Measurements from ENCODE around the gene FZD2. TPM values are rescaled to one million over a fixed set of nuclear protein-coding genes. Genes with fewer than 3 reads are reported as not detected.
"Not testable (repeated sequence)": the region's sequence is repeated elsewhere in the genome, so short reads cannot be mapped to it uniquely, and the experiment has no call there.

The FZD2 gene
- total RNA-seq, 1 donor from 2014 or later: 56.6 TPM

GRCh38 chr17:44587339-44587738 is 30.1 kb downstream of the FZD2 start:
- no peak overlapping the region for H2AFZ ChIP-seq (replicated peaks)
- H3K27ac ChIP-seq: no peak overlapping the region
- Mint-ChIP-seq H3K27me3 (ENCODE audit: insufficient read depth, low read depth) (no peaks in the 10 kb centered on the region), H3K9me3 (no peaks in the 10 kb centered on the region), H3K27ac (no peak overlapping the region), H3K4me1 (peaks cover 10% of the 10 kb centered on the region), H3K36me3 (no peaks in the 10 kb centered on the region), H3K4me3 (no peak overlapping the region)
- peaks cover 19% of the 10 kb centered on the region for H3F3A ChIP-seq (ENCODE audit: low read depth)
- H3K9me3 ChIP-seq (ENCODE audit: low read depth): no peaks in the 10 kb centered on the region
- H3K36me3 ChIP-seq: no peaks in the 10 kb centered on the region
- DNase-seq (ENCODE audit: low spot score): no peak
- H3K4me2 ChIP-seq: no peak overlapping the region
- no peak overlapping the region for H3K4me3 ChIP-seq
- H3K79me2 ChIP-seq (ENCODE audit: low read depth): no peaks in the 10 kb centered on the region
- no peaks in the 10 kb centered on the region for H4K20me1 ChIP-seq (ENCODE audit: low read depth)
- H3K27me3 ChIP-seq: no peaks in the 10 kb centered on the region
- no peaks in the 10 kb centered on the region for H3K4me1 ChIP-seq
- H3K9ac ChIP-seq: no peak overlapping the region
- TF ChIP-seq EZH2 (IDR thresholded peaks at IDR 0.05) (no peak), EZH2phosphoT487 (IDR thresholded peaks at IDR 0.05) (no peak)
- TF ChIP-seq, protein P1, sequence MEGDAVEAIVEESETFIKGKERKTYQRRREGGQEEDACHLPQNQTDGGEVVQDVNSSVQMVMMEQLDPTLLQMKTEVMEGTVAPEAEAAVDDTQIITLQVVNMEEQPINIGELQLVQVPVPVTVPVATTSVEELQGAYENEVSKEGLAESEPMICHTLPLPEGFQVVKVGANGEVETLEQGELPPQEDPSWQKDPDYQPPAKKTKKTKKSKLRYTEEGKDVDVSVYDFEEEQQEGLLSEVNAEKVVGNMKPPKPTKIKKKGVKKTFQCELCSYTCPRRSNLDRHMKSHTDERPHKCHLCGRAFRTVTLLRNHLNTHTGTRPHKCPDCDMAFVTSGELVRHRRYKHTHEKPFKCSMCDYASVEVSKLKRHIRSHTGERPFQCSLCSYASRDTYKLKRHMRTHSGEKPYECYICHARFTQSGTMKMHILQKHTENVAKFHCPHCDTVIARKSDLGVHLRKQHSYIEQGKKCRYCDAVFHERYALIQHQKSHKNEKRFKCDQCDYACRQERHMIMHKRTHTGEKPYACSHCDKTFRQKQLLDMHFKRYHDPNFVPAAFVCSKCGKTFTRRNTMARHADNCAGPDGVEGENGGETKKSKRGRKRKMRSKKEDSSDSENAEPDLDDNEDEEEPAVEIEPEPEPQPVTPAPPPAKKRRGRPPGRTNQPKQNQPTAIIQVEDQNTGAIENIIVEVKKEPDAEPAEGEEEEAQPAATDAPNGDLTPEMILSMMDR (IDR thresholded peaks at IDR 0.05): no peak

DNA sequence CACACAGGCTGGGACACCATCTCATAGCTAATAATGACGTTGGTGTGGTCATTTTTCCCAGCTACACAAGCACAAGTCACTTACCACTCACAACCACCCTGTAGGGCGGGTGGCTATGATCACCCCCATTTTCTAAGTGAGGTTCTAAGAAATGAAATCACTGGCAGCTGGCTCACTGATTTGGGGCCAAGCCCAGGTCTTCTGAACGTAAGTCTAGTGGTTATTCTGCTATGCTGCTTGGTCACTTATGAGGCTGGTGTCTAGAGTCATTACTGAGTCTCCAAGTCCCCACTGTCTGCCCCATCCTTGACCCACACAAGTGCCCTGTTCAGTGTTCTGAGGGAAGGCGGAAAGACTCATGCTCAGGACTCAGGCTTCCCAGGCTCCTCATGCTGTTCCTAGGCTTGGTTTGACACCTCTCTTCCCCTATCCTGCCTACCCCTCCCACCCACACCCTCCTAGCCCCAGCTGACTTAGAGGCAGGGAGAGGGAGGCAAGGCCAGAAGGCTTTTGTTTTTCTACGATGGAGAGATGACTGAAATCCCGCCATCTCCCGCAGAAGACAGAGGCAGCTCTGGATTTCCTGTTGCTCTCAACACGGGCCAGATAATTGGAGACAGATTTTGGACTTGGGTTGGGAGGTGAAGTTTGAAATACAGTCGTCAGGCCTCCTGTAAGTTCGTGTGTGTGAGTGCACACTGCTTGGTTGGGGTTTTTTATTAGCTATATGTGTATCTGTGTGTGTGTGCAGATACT is 32.2 kb downstream of the FZD2 start:
- H3K27me3 ChIP-seq: no peaks in the 10 kb centered on the region
- DNase-seq (ENCODE audit: low spot score): no peak
- Mint-ChIP-seq H3K9me3 (no peaks in the 10 kb centered on the region), H3K4me1 (peaks cover 10% of the 10 kb centered on the region), H3K36me3 (no peaks in the 10 kb centered on the region), H3K27ac (no peak overlapping the region), H3K4me3 (no peak overlapping the region), H3K27me3 (ENCODE audit: insufficient read depth, low read depth) (peaks cover 2% of the 10 kb centered on the region)
- H3K79me2 ChIP-seq (ENCODE audit: low read depth): no peaks in the 10 kb centered on the region
- H3K4me2 ChIP-seq: no peak overlapping the region
- peaks cover 19% of the 10 kb centered on the region for H3F3A ChIP-seq (ENCODE audit: low read depth)
- H3K9ac ChIP-seq: no peak overlapping the region
- no peaks in the 10 kb centered on the region for H4K20me1 ChIP-seq (ENCODE audit: low read depth)
- H3K9me3 ChIP-seq (ENCODE audit: low read depth): no peaks in the 10 kb centered on the region
- no peaks in the 10 kb centered on the region for H3K4me1 ChIP-seq
- no peak overlapping the region for H2AFZ ChIP-seq (replicated peaks)
- TF ChIP-seq EZH2 (IDR thresholded peaks at IDR 0.05) (no peak), EZH2phosphoT487 (IDR thresholded peaks at IDR 0.05) (no peak)
- TF ChIP-seq, protein P1 (IDR thresholded peaks at IDR 0.05): no peak
- no peak overlapping the region for H3K4me3 ChIP-seq
- no peak overlapping the region for H3K27ac ChIP-seq
- no peaks in the 10 kb centered on the region for H3K36me3 ChIP-seq

DNA sequence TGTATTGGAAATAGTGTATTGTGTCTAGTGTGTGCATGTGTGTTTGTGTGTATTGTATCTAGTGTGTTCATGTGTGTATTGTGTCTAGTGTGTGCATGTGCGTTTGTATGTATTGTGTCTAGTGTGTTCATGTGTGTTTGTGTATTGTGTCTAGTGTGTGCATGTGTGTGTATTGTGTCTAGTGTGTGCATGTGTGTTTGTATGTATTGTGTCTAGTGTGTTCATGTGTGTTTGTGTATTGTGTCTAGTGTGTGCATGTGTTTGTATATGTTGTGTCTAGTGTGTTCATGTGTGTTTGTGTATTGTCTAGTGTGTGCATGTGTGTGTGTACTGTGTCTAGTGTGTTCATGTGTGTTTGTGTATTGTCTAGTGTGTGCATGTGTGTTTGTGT is 32.8 kb downstream of the FZD2 start:
- not testable (repeated sequence) for H3K36me3 Mint-ChIP-seq

DNA sequence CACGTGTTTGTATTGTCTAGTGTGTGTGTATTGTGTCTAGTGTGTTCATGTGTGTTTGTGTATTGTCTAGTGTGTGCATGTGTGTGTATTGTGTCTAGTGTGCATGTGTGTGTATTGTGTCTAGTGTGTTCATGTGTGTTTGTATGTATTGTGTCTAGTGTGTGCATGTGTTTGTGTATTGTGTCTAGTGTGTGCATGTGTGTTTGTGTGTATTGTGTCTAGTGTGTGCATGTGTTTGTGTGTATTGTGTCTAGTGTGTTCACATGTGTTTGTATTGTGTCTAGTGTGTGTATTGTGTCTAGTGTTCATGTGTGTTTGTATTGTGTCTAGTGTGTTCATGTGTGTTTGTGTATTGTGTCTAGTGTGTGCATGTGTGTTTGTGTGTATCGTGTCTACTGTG is 33.5 kb downstream of the FZD2 start:
- H3K9me3 Mint-ChIP-seq: not testable (repeated sequence)

More for the DNA sequence above, 32.8 kb downstream of the FZD2 start:
- not testable (repeated sequence) for H3K4me2 ChIP-seq; H3K36me3 ChIP-seq; H3K9me3 Mint-ChIP-seq; H2AFZ ChIP-seq (replicated peaks); H3K79me2 ChIP-seq (ENCODE audit: low read depth); H3K9ac ChIP-seq; H4K20me1 ChIP-seq (ENCODE audit: low read depth); H3K9me3 ChIP-seq (ENCODE audit: low read depth); H3K27me3 ChIP-seq; DNase-seq (ENCODE audit: low spot score); H3K27me3 Mint-ChIP-seq (ENCODE audit: insufficient read depth, low read depth); H3K27ac ChIP-seq; H3K4me3 ChIP-seq; H3K4me3 Mint-ChIP-seq; H3K4me1 ChIP-seq; H3K27ac Mint-ChIP-seq
- peaks cover 11% of the 10 kb centered on the region for H3K4me1 Mint-ChIP-seq
- H3F3A ChIP-seq (ENCODE audit: low read depth): peaks cover 19% of the 10 kb centered on the region

More for the DNA sequence above, 33.5 kb downstream of the FZD2 start:
- H3K4me1 ChIP-seq; H3K27ac ChIP-seq; H4K20me1 ChIP-seq (ENCODE audit: low read depth); H3K36me3 Mint-ChIP-seq; H2AFZ ChIP-seq (replicated peaks); H3K4me3 ChIP-seq; H3K79me2 ChIP-seq (ENCODE audit: low read depth); H3K9ac ChIP-seq; H3K4me3 Mint-ChIP-seq; H3K27ac Mint-ChIP-seq; H3K36me3 ChIP-seq; H3K27me3 ChIP-seq; DNase-seq (ENCODE audit: low spot score); H3K4me2 ChIP-seq; H3K9me3 ChIP-seq (ENCODE audit: low read depth); H3K27me3 Mint-ChIP-seq (ENCODE audit: insufficient read depth, low read depth): not testable (repeated sequence)
- H3F3A ChIP-seq (ENCODE audit: low read depth): peaks cover 19% of the 10 kb centered on the region
- peaks cover 14% of the 10 kb centered on the region for H3K4me1 Mint-ChIP-seq
